ENCODE data around the gene CACYBP.

The CACYBP gene

GRCh38 chr1:174956976-174957375, 42.8 kb upstream of the CACYBP start:
- TF ChIP-seq, protein P1, sequence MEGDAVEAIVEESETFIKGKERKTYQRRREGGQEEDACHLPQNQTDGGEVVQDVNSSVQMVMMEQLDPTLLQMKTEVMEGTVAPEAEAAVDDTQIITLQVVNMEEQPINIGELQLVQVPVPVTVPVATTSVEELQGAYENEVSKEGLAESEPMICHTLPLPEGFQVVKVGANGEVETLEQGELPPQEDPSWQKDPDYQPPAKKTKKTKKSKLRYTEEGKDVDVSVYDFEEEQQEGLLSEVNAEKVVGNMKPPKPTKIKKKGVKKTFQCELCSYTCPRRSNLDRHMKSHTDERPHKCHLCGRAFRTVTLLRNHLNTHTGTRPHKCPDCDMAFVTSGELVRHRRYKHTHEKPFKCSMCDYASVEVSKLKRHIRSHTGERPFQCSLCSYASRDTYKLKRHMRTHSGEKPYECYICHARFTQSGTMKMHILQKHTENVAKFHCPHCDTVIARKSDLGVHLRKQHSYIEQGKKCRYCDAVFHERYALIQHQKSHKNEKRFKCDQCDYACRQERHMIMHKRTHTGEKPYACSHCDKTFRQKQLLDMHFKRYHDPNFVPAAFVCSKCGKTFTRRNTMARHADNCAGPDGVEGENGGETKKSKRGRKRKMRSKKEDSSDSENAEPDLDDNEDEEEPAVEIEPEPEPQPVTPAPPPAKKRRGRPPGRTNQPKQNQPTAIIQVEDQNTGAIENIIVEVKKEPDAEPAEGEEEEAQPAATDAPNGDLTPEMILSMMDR (IDR thresholded peaks at IDR 0.05), result no peak
- Mint-ChIP-seq H3K27ac (no peak overlapping the region), H3K4me3 (no peak overlapping the region), H3K9me3 (no peaks in the 10 kb centered on the region), H3K4me1 (peaks cover 26% of the 10 kb centered on the region), H3K36me3 (ENCODE audit: low read depth) (no peaks in the 10 kb centered on the region), H3K27me3 (ENCODE audit: low read depth, poor library complexity) (no peaks in the 10 kb centered on the region)
- DNase-seq, result no peak

- no peak overlapping the region for H3K4me3 Mint-ChIP-seq
- H3K27me3 Mint-ChIP-seq (ENCODE audit: low read depth, poor library complexity), result no peaks in the 10 kb centered on the region
- TF ChIP-seq, protein P1 (IDR thresholded peaks at IDR 0.05), result no peak
- no peak for DNase-seq
- H3K36me3 Mint-ChIP-seq (ENCODE audit: low read depth), result no peaks in the 10 kb centered on the region
- no peak overlapping the region for H3K27ac Mint-ChIP-seq
- peaks cover 26% of the 10 kb centered on the region for H3K4me1 Mint-ChIP-seq
- no peaks in the 10 kb centered on the region for H3K9me3 Mint-ChIP-seq
These were observed 41.9 kb upstream of the CACYBP start for GRCh38 chr1:174957829-174958228.

GRCh38 chr1:174958396-174958795, 41.4 kb upstream of the CACYBP start:
- Mint-ChIP-seq H3K4me1 (peaks cover 21% of the 10 kb centered on the region), H3K27ac (no peak overlapping the region), H3K36me3 (ENCODE audit: low read depth) (no peaks in the 10 kb centered on the region), H3K27me3 (ENCODE audit: low read depth, poor library complexity) (no peaks in the 10 kb centered on the region), H3K4me3 (no peak overlapping the region), H3K9me3 (no peaks in the 10 kb centered on the region)
- DNase-seq, result no peak
- TF ChIP-seq, protein P1 (IDR thresholded peaks at IDR 0.05), result no peak

GRCh38 chr1:174960362-174960761, 39.4 kb upstream of the CACYBP start:
- Mint-ChIP-seq H3K27ac (no peak overlapping the region), H3K4me3 (no peak overlapping the region), H3K9me3 (no peaks in the 10 kb centered on the region), H3K4me1 (peaks cover 7% of the 10 kb centered on the region), H3K36me3 (ENCODE audit: low read depth) (no peaks in the 10 kb centered on the region), H3K27me3 (ENCODE audit: low read depth, poor library complexity) (no peaks in the 10 kb centered on the region)
- TF ChIP-seq, protein P1 (IDR thresholded peaks at IDR 0.05), result no peak
- DNase-seq, result no peak

- H3K4me1 Mint-ChIP-seq, result peaks cover 18% of the 10 kb centered on the region
- H3K27me3 Mint-ChIP-seq (ENCODE audit: low read depth, poor library complexity), result no peaks in the 10 kb centered on the region
- no peaks in the 10 kb centered on the region for H3K9me3 Mint-ChIP-seq
- DNase-seq, result no peak
- H3K4me3 Mint-ChIP-seq, result no peak overlapping the region
- TF ChIP-seq, protein P1 (IDR thresholded peaks at IDR 0.05), result no peak
- H3K27ac Mint-ChIP-seq, result no peak overlapping the region
- no peaks in the 10 kb centered on the region for H3K36me3 Mint-ChIP-seq (ENCODE audit: low read depth)
These were observed 36.1 kb upstream of the CACYBP start for GRCh38 chr1:174963529-174964125.

DNA sequence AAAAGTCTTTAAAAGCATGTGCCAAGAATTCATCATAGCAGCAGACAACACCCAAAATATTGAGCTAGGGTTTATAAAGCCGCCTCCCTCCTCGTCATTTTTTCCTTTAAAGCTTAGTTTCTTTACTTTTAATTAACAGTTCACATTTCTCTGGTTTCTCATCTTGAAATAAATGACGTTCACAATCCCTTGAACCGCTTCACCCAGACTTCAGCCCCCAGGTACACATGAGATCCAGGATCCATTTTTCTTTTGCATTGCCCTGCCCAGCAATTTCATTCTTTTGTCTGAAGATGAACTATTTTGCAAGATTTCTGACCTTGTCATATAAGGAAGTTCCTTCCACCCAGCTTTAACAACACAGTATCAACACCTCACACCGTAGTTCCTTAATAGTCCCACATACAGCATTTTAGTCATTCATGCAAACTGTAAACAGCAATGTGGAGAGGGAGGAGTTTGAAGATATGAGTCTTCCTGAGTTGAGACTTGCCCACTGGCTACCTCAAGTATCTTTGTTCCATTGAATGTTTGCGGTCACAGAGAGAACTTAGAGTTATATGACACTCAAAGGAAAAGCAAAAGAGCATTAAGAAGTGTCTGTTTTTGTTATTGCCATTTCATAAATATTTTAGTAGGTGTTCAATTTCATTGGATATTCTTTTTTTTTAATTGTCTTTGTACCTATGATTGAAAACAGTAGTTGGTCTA, 35.3 kb upstream of the CACYBP start:
- H3K9me3 Mint-ChIP-seq, result no peaks in the 10 kb centered on the region
- peaks cover 25% of the 10 kb centered on the region for H3K4me1 Mint-ChIP-seq
- peak overlapping the region; percentile 18 for H3K27ac Mint-ChIP-seq
- H3K4me3 Mint-ChIP-seq, result no peak overlapping the region
- DNase-seq, result no peak
- no peaks in the 10 kb centered on the region for H3K27me3 Mint-ChIP-seq (ENCODE audit: low read depth, poor library complexity)
- TF ChIP-seq, protein P1 (IDR thresholded peaks at IDR 0.05), result no peak
- no peaks in the 10 kb centered on the region for H3K36me3 Mint-ChIP-seq (ENCODE audit: low read depth)

Measured in nephron progenitor cell (in vitro differentiated cells).